Epithelial cell of prostate (primary cell): ENCODE data around the gene ERN1.
"Not testable (repeated sequence)": the region's sequence is repeated elsewhere in the genome, so short reads cannot be mapped to it uniquely, and the experiment has no call there.

Experiments
- DNase-seq: peaks from one replicate; pipeline ENCODE4 v3.0.0-alpha.2; 2011; ENCODE audit warnings: low read depth, low spot score
- H3K27ac ChIP-seq: fragments of 450-650 bp; 2 replicates; pipeline ENCODE4 v1.5.1; 2017; ENCODE audit warnings: mild to moderate bottlenecking

The ERN1 gene

GRCh38 chr17:64129765-64130558 is at the start of gene ERN1:
Gene ERN1, minus strand, starts transcription at chr17:64130144. Its CDS starts 115 bp downstream, at chr17:64130029.
- H3K27ac ChIP-seq, result peak within 1 kb of the TSS; percentile 77
- peak; percentile 57 for DNase-seq

- H3K27ac ChIP-seq, DNase-seq: not testable (repeated sequence)
These were observed 49.1 kb upstream of the ERN1 start for GRCh38 chr17:64179024-64179423.

- DNase-seq, result no peak
These were observed 48.3 kb upstream of the ERN1 start for GRCh38 chr17:64178011-64178825.

GRCh38 chr17:64177311-64178010 is 47.5 kb upstream of the ERN1 start:
- no peak for DNase-seq
- no peak overlapping the region for H3K27ac ChIP-seq

More at GRCh38 chr17:64178011-64178825, 48.3 kb upstream of the ERN1 start:
- H3K27ac ChIP-seq, result no peak overlapping the region

- no peak for DNase-seq
- no peak overlapping the region for H3K27ac ChIP-seq
These were observed 46.6 kb upstream of the ERN1 start for GRCh38 chr17:64176556-64176955.

- peak overlapping the region; percentile 24 for H3K27ac ChIP-seq
- no peak for DNase-seq
These were observed 44.9 kb upstream of the ERN1 start for GRCh38 chr17:64174686-64175456.

GRCh38 chr17:64173646-64174045 is 43.7 kb upstream of the ERN1 start:
- no peak overlapping the region for H3K27ac ChIP-seq
- no peak for DNase-seq

GRCh38 chr17:64172510-64172909 is 42.6 kb upstream of the ERN1 start:
- H3K27ac ChIP-seq, result no peak overlapping the region
- no peak for DNase-seq

GRCh38 chr17:64171041-64171440 is 41.1 kb upstream of the ERN1 start:
- H3K27ac ChIP-seq, result peak overlapping the region; percentile 57

GRCh38 chr17:64170286-64170685 is 40.3 kb upstream of the ERN1 start:
- H3K27ac ChIP-seq, result peak overlapping the region; percentile 57
- DNase-seq, result no peak

More at GRCh38 chr17:64171041-64171440, 41.1 kb upstream of the ERN1 start:
- peak; percentile 64 for DNase-seq

GRCh38 chr17:64167666-64168065 is 37.7 kb upstream of the ERN1 start:
- H3K27ac ChIP-seq, DNase-seq: not testable (repeated sequence)

- no peak for DNase-seq
- no peak overlapping the region for H3K27ac ChIP-seq
These were observed 36.9 kb upstream of the ERN1 start for GRCh38 chr17:64166876-64167275.

- no peak for DNase-seq
- no peak overlapping the region for H3K27ac ChIP-seq
These were observed 35.4 kb upstream of the ERN1 start for GRCh38 chr17:64165347-64165746.

GRCh38 chr17:64164596-64165285 is 34.8 kb upstream of the ERN1 start:
- no peak overlapping the region for H3K27ac ChIP-seq
- no peak for DNase-seq

GRCh38 chr17:64163468-64163867 is 33.5 kb upstream of the ERN1 start:
- H3K27ac ChIP-seq, result no peak overlapping the region

GRCh38 chr17:64162554-64162953 is 32.6 kb upstream of the ERN1 start:
- no peak overlapping the region for H3K27ac ChIP-seq
- DNase-seq, result no peak

More at GRCh38 chr17:64163468-64163867, 33.5 kb upstream of the ERN1 start:
- no peak for DNase-seq

GRCh38 chr17:64161380-64162176 is 31.6 kb upstream of the ERN1 start:
- no peak overlapping the region for H3K27ac ChIP-seq
- no peak for DNase-seq

- H3K27ac ChIP-seq, result no peak overlapping the region
- no peak for DNase-seq
These were observed 30.4 kb upstream of the ERN1 start for GRCh38 chr17:64160378-64160777.
